NB4 (cell line): Measurements from ENCODE around the gene IL16.

ENCODE experiments used
- DNase-seq: peaks from one replicate; pipeline ENCODE4 v3.0.0; 2010; ENCODE audit warnings: low read depth
- H3K4me3 ChIP-seq: one replicate; pipeline ENCODE4 v1.5.1; 2011; ENCODE audit warnings: mild to moderate bottlenecking, low read depth, low read length, moderate library complexity
- MYC ChIP-seq: IDR thresholded peaks from 2 replicates; pipeline ENCODE4 v1.6.1; 2011; ENCODE audit warnings: low read depth, low read length
- POLR2A ChIP-seq: IDR thresholded peaks from 2 replicates; pipeline ENCODE4 v1.6.1; 2011; ENCODE audit warnings: mild to moderate bottlenecking; ENCODE audit not compliant: insufficient read length; ENCODE audit errors: extremely low read depth
- TF ChIP-seq, protein P1 (sequence below): IDR thresholded peaks from one replicate; pipeline ENCODE4 v1.5.1; 2012; ENCODE audit warnings: low read depth, low read length
- TF ChIP-seq, protein P2 (sequence below): IDR thresholded peaks from 2 replicates; pipeline ENCODE4 v1.6.1; 2011; ENCODE audit warnings: low read depth, low read length

Gene IL16

DNA sequence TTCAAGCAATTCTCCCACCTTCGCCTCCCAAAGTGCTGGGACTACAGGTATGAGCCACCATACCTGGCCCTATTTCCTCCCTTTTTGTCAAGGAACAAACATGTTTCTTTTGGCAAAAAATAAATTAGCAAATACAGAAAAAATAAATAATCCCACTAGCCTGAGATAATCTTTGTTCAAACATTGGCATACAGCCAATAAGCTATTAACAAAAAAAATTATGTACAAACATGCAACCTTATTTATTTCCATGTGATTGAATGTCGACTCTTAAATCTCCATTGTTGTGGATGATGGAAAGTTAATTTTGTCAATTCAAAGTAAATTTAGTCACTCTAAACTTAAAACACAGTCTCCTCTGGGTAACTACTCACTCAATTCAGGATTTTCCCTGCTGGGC, 18.3 kb upstream of the IL16 start:
- TF ChIP-seq MYC (no peak), POLR2A (no peak)
- TF ChIP-seq, protein P1, sequence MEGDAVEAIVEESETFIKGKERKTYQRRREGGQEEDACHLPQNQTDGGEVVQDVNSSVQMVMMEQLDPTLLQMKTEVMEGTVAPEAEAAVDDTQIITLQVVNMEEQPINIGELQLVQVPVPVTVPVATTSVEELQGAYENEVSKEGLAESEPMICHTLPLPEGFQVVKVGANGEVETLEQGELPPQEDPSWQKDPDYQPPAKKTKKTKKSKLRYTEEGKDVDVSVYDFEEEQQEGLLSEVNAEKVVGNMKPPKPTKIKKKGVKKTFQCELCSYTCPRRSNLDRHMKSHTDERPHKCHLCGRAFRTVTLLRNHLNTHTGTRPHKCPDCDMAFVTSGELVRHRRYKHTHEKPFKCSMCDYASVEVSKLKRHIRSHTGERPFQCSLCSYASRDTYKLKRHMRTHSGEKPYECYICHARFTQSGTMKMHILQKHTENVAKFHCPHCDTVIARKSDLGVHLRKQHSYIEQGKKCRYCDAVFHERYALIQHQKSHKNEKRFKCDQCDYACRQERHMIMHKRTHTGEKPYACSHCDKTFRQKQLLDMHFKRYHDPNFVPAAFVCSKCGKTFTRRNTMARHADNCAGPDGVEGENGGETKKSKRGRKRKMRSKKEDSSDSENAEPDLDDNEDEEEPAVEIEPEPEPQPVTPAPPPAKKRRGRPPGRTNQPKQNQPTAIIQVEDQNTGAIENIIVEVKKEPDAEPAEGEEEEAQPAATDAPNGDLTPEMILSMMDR: no peak
- TF ChIP-seq, protein P2, sequence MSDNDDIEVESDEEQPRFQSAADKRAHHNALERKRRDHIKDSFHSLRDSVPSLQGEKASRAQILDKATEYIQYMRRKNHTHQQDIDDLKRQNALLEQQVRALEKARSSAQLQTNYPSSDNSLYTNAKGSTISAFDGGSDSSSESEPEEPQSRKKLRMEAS: no peak
- H3K4me3 ChIP-seq: no peak overlapping the region
- DNase-seq: no peak

DNA sequence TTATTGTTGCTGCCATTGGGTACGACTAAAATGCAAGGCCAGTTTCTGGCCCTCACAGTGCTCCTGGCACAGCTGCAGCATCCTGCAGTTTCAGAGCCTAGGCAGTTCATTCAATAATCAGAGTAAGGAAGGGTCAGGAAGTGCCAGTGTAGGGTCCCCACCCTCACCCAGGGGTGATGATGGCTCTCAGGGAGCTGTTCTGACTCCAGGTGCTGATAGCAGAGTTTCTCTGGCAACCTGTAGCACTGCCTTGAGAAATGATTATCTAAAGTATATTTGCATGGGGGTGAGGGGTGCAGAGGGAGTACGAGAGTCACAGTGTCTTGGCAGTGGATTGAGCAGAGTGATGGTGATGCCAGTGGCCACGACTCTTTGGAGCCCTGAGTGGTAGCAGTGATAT, 15.5 kb upstream of the IL16 start:
- TF ChIP-seq POLR2A (no peak), MYC (no peak)
- TF ChIP-seq, protein P1: no peak
- TF ChIP-seq, protein P2: no peak
- no peak overlapping the region for H3K4me3 ChIP-seq
- no peak for DNase-seq

DNA sequence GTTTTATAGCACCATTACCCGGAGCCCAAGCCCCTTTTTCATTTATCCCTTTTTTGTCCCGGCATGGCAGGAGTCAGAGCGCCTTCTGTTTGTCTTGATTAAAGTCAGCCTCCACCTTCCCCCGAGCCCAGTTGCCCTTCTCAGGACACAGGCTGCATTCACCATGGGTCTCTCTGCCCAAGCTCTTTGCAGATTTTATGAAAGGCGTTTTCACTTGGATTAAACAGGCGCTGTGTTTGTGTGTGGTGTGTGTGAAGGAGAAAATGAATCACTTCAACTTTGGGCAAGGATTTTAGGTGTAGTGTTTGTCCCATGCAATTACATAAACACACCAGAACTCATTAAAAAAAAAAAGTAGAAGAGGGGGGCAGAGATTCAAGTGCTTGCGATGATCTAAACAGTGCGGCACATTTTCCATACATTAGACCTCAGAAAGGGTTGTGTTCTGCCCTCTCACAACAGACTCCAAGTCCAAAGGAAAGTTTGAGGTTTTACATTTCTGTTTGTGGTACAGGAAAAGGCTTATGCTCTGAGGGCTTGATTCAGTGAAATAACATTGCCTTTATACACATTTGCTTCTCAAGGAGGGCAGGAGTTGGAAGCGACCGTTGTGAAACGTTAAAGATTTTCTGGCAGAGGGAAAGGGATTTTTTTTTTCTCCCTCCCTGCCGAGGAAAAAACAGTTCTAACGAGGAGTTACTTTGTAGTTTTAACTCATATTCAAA, 14.5 kb upstream of the IL16 start:
- no peak overlapping the region for H3K4me3 ChIP-seq
- TF ChIP-seq POLR2A (no peak), MYC (no peak)
- TF ChIP-seq, protein P1: no peak
- TF ChIP-seq, protein P2: no peak
- DNase-seq: no peak

DNA sequence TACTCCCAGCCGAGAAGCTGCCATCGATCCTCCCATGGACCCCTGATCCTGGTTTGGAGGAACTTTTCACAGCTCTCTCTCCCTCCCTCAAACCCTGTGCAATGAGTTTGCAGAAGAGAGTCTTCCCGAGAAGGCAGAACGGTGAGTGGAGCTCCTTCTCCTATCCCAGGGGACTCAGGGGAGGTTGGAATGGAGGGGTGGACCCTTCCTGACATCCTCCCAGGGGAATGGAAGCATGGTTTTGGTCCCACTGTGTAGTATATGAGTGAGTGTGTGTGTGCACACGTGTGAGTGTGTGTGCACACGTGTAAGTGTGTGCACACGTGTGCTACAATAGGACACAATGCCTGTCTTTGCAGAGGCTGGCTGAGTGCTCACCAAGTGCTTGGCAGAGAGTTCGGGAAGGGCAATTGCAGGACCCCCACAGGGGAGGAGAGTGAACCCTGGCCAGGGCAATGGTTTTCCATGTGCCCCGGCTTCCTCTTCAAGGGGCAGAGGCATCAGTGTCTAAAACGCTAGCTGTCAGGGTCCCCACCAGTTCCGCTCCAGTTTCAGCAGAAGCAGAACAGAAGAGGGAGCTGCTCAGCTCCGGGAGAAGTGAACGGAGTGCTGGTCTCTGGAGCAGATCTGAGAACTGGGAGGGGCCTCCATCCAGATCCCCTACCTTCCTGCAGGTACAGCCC, 13.8 kb upstream of the IL16 start:
- no peak for TF ChIP-seq MYC
- no peak for TF ChIP-seq POLR2A
- TF ChIP-seq, protein P1: no peak
- TF ChIP-seq, protein P2: no peak
- no peak overlapping the region for H3K4me3 ChIP-seq

DNA sequence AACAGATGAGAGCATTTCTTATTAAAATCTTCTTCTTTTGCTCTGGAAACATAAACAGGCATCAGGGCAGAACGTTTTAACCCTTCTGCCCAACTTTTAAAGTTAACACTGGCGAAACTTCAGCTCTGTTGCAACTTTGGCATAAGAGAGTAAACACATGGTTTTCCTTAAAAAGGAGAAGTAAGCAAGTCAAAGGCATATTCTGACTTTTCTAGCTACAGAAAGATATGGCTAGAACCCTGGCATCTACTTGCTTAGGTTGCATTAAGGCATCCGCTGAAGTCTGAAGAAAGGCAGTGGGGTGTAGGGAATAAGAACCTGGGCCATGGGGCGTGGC, 13.3 kb upstream of the IL16 start:
- TF ChIP-seq, protein P2: 0 out of 2 replicates have a peak, but pooled peaks have one; percentile 31
- no peak for TF ChIP-seq POLR2A
- H3K4me3 ChIP-seq: no peak overlapping the region
- DNase-seq: no peak

More for the DNA sequence above, 13.8 kb upstream of the IL16 start:
- DNase-seq: no peak

DNA sequence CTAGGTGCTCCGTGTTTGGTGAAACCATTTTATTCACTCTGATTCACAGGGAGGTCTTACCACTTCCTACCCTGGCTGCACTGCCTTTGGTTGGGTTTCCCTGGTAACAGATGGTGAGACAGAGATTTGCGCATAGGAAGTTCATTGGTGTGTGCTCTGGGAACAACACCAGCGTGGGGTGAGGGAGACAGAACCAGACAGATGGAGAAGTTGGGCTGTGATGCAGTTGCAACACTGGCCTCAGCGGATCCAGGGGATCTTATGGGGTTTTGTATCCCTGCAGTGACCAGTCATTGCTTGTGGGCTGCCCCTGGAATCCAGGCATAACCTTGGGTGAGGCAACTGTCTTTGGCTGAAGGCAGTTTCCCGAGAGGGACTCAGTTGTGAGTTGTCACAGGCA, 12.5 kb upstream of the IL16 start:
- TF ChIP-seq MYC: no peak
- TF ChIP-seq POLR2A: no peak
- TF ChIP-seq, protein P2: no peak
- TF ChIP-seq, protein P1: no peak
- DNase-seq: no peak
- H3K4me3 ChIP-seq: no peak overlapping the region
